Stimulated activated CD8-positive, alpha-beta memory T cell treated with anti-CD3 and anti-CD28 coated beads, Interleukin-2, amount 100 ng/mL, for 48 hours (primary cell): Measurements from ENCODE around the gene HIC2.
"Not testable (repeated sequence)": the region's sequence is repeated elsewhere in the genome, so short reads cannot be mapped to it uniquely, and the experiment has no call there.

Experiments used
- DNase-seq, 2 donors: peaks; one replicate each; pipeline ENCODE4 v3.0.0-alpha.2; 2020; ENCODE audit warnings: low read depth in 2 of 2

Gene HIC2

DNA sequence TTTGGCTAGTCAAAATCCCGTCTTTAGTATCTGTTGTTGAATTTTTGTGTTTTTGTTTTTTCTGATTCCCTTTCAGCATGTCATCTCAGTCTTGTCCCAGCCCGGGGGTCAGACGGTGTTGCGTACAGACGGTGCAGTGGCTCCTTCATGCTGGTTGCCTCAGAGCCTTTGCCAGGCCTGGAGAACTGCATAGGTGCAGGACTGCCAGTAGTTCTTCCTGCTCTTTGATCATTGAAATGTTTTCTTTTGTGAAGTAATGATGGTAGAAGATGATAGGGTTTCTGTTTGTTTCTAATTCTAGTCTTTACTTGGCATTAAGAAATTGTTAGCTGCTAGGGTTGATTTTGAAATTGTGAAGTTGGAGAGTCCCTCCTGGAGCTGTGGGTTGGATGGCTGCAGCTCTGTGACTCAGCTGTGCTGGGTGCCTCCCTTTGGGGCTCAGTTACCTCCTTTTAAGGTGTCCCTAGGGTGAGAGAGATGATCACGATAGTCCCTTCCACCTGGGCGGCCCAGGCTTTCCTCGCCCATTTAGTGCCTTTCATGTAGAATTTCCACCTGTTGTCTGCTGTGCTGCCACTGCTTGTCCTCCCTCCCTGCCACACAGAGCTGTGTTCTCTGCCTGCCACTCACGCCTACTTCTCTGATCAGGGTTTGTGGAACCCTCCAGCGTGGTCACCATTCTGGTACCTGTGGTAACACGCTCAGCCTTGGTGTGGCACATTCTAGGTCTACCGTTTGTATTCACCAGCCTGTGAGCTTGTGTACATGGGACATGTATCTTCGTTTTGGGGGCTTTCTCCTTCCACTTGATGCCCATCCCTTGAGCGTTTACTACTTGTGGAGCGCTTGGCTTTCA lies 17.4 kb downstream of the HIC2 start:
- DNase-seq = not testable (repeated sequence)

GRCh38 chr22:21435998-21436810 lies 19.0 kb downstream of the HIC2 start:
- DNase-seq = not testable (repeated sequence)

DNA sequence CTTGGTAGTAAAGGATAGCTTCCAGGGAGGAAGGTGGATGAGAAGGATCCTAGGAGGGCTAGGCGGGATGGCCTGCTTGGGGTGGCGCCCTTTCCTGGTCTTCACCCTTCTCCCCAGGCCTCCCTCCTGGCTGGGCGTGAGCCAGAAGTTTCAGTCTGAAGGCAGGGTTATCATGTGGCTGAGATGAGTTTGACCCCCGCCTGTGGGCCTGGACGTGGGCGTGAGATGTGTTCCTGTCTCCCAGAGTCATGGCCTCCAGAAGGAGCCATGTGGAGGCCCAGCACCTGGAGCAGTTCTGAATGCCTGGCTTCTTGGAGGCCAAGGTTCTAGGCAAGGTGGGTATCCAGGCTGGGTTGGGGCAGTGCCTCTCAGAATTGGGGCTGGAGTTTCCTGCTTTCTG lies 20.8 kb downstream of the HIC2 start:
- not testable (repeated sequence) for DNase-seq

DNA sequence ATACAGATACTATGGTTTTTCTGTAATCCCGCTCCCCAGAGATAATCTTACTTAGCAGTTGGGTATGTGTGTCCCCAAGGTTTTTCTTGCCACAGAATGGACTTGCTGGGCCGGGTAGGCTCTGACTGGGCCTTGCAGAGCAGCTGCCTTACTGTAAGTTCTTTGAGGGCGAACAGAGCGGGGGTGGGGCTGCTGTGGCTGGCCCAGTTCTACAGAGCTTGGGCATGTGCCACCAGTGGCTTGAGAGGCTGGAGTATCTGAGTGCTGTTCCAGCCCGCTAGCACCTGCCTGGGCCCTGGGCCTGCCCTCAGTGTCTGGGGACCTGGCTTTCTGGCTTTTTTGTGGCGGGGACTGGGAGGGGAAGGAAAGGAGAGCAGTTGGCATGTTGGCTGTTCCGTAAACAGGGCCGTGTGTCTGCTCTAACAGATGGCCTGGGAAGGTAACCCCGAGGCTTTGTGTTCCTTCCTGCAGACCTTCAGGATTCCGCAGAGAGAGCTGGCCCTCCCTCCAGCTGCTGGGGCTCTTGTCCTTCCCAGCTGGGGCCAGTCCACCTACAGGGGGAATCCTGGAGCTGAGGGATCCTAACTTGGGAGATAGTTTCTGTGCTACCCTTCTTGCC lies 23.0 kb downstream of the HIC2 start:
- not testable (repeated sequence) for DNase-seq

DNA sequence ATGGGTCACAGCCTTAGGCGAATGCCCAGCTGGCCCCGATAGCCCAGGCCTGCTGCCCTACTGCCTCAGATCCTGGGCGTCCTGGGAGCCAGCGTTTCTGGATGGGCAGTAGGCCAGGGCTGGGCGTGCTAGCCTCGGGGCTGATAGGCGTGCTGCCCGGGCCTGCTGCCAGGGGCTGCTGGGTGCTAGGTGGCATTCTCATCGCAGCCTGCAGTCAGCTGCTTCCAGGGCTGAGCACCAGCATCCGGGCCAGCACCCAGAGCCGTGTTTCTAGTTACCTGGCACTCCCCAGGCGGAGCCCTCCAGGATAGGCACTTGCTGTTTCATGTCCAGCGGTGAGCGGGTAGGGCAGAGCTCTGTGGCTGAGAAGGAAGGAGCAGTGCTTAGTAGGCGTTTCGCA lies 23.5 kb downstream of the HIC2 start:
- DNase-seq = not testable (repeated sequence)

- not testable (repeated sequence) for DNase-seq
Observed at GRCh38 chr22:21441170-21441569, 24.0 kb downstream of the HIC2 start.

GRCh38 chr22:21442123-21442522 lies 25.0 kb downstream of the HIC2 start:
- DNase-seq = not testable (repeated sequence)

GRCh38 chr22:21442646-21443045 lies 25.5 kb downstream of the HIC2 start:
- DNase-seq = not testable (repeated sequence)

DNA sequence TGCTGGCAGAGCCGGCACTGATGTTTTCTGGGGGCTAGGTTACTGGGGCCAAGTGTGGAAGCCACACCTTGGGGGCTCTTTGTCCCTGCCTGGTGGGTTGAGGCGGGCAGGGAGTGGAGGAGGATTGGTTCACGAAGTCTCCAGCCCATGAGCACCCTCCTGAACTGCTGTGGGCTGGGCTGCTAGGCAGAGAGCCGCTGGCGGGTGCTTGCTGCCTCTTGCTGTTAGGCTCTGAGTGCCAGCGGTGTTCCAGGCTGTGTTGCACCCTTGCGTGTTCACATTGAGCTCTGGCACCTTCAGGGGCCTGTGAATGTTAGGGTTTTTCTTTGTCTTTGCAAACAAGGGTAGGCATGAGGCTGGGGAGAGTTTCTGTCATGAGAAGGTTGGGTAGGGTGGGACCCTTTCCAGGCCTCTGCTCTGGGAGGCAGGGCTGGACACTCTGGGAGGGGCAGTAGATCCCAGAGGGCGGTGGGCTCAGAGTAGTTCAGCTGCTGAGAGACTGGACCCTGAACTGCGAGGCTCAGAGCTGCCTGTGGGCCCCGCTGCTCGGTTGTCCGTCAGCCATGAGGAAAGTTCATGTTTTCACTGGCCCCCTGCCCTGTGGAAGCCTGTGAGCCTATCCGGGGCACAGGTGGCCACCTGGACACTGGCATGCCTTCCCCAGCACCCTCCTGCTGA lies 26.0 kb downstream of the HIC2 start:
- DNase-seq = no peak

GRCh38 chr22:21443735-21444421 lies 26.7 kb downstream of the HIC2 start:
- no peak for DNase-seq

GRCh38 chr22:21444701-21445436 lies 27.7 kb downstream of the HIC2 start:
- DNase-seq = no peak

DNA sequence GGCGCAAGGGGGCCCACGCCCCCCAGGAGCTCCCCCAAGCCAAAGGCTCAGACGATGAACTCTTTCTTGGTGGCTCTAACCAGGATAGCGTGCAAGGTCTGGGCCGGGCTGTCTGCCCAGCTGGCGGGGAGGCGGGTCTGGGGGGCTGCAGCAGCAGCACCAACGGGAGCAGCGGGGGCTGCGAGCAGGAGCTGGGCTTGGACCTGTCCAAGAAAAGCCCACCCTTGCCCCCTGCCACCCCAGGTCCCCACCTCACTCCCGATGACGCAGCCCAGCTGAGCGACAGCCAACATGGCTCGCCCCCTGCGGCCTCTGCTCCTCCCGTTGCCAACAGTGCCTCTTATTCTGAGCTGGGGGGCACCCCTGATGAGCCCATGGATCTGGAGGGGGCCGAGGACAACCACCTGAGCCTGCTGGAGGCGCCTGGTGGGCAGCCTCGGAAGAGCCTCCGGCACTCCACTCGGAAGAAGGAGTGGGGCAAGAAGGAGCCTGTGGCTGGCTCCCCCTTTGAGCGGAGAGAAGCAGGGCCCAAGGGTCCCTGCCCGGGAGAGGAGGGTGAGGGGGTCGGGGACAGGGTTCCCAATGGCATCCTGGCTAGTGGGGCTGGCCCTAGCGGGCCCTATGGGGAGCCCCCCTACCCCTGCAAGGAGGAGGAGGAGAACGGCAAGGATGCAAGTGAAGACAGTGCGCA lies 28.4 kb downstream of the HIC2 start:
- no peak for DNase-seq

GRCh38 chr22:21446128-21446826 lies 29.1 kb downstream of the HIC2 start:
- DNase-seq = no peak

DNA sequence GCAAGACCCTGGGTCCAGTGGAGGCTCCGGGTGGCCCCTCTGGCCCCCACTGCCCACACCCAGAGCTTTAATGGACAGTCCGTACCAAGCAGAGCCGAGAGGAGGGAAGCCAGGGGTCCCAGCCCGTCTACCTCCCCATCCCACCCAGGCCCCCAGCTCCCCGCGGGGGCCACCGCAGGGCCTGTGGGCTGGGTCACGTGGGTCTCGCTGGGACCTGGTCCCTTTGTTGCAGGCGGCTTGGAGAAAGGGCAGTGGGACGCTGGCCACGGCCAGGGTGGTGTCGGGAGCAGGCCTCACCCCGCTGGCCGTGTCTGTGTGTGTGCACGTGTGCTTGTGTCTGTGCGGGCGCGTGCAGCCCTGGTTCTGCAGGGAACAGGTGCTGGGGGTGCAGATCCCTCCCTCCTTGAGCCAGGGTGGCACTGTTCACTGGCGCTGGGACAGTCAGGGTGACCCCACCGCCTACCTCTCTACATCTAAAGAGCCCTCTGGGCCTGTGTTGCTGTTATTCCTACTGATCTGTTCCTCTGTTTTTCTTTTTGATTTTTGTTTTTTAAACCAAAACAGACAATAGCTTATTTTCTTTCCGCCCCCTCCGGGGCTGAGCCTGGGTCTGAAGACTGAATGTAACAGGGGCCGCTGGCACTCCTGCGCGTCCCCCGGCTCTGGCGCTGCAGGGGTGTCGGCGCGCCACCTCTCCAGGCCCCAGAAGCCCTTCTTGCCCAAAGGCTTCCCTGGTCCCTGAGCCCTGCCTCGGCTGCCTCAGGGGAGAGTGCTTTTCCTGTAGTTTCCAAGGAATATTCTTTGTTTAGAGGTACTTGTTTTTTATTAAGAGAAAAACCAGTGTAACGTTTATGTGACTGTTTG lies 29.9 kb downstream of the HIC2 start:
- DNase-seq = no peak

DNA sequence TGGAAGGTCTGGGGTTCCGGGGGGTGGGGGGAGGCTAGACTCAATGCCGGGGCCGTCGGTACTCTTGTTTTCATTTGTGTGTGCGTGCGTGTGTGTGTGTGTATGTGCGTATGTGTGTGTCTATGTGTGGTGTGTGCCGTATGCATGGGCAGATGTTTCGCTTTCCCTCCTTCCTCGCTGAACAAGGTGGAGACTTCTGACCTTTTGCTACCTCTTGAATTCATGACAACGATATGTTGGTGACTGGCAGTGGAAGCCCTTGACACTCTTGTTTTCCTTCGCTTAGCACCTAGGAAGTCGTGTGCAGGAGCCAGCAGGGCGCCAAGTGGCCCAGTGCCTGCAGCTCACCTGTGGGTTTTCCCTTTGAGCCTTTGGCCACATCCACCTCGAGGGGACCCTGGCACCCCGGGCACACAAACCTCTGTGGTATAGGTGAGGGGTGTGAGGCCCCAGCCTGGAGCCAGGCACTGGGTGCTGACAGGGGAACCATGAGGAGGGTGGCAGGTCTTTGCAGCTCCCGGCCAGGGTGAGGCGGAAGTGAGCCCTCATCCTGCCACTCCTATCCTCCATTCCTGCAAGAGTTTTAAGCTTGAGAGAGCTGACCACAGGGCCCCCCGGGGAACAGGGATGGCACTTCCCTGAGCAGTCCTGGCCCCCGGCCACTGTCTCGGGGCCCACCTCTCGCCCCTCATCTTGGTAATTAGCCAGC lies 30.7 kb downstream of the HIC2 start:
- DNase-seq = no peak

GRCh38 chr22:21448627-21449416 lies 31.7 kb downstream of the HIC2 start:
- no peak for DNase-seq
